Measurements from ENCODE around the gene ITGB6.
"Not testable (repeated sequence)": the region's sequence is repeated elsewhere in the genome, so short reads cannot be mapped to it uniquely, and the experiment has no call there.

The ITGB6 gene

DNA sequence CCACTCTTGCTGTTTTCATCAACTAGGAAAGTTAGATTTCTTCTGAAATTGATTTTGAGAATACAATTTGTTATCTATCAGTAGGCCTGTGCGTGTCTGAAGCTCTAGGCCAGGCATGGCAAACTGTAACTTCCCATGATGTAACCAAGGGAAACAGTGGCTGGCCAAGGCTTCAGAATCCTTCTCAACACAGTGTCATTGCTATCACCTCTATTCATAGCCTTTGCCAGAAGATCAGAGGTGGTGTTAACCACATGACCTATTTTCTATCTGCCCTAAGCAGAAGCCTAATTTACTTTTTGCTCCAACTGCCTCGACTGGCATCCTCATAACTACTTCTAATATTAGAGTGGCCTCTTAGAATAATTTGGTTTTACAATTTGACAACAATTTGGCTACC, 2.5 kb downstream of the ITGB6 start:
- no peak for TF ChIP-seq POLR2AphosphoS5 (IDR thresholded peaks at IDR 0.05; ENCODE audit: low read depth)
- no peak for TF ChIP-seq REST (IDR thresholded peaks at IDR 0.05; ENCODE audit: insufficient replicate concordance, low read depth)
- DNase-seq (ENCODE audit: low read depth in 1 of 2, low spot score in 1 of 2): no peak
- Histone ChIP-seq H3K27ac (replicated peaks) (no peak overlapping the region), H3K27me3 (ENCODE audit: insufficient read depth, poor library complexity, severe bottlenecking) (no peaks in the 10 kb centered on the region), H3K4me3 (replicated peaks; ENCODE audit: insufficient read depth, low read length) (no peak overlapping the region)

GRCh38 chr2:160194946-160195345, 5.1 kb downstream of the ITGB6 start:
- H3K4me3 ChIP-seq (replicated peaks; ENCODE audit: insufficient read depth, low read length): no peak overlapping the region
- no peak for DNase-seq (ENCODE audit: low read depth in 1 of 2, low spot score in 1 of 2)
- TF ChIP-seq CTCF (IDR thresholded peaks at IDR 0.05; ENCODE audit: insufficient read depth, low read length): no peak
- no peak for TF ChIP-seq GABPA (IDR thresholded peaks at IDR 0.05; ENCODE audit: low read depth)
- no peak for TF ChIP-seq REST (IDR thresholded peaks at IDR 0.05; ENCODE audit: insufficient replicate concordance, low read depth)
- TF ChIP-seq POLR2AphosphoS5 (IDR thresholded peaks at IDR 0.05; ENCODE audit: low read depth): no peak
- TF ChIP-seq SPI1 (IDR thresholded peaks at IDR 0.05; ENCODE audit: borderline replicate concordance, low read depth): no peak
- no peaks in the 10 kb centered on the region for H3K27me3 ChIP-seq (ENCODE audit: insufficient read depth, poor library complexity, severe bottlenecking)
- no peak overlapping the region for H3K27ac ChIP-seq (replicated peaks)

GRCh38 chr2:160194351-160194750, 5.7 kb downstream of the ITGB6 start:
- no peak for DNase-seq (ENCODE audit: low read depth in 1 of 2, low spot score in 1 of 2)
- H3K4me3 ChIP-seq (replicated peaks; ENCODE audit: insufficient read depth, low read length): no peak overlapping the region
- no peaks in the 10 kb centered on the region for H3K27me3 ChIP-seq (ENCODE audit: insufficient read depth, poor library complexity, severe bottlenecking)
- no peak for TF ChIP-seq REST (IDR thresholded peaks at IDR 0.05; ENCODE audit: insufficient replicate concordance, low read depth)
- no peak for TF ChIP-seq CTCF (IDR thresholded peaks at IDR 0.05; ENCODE audit: insufficient read depth, low read length)
- TF ChIP-seq POLR2AphosphoS5 (IDR thresholded peaks at IDR 0.05; ENCODE audit: low read depth): no peak
- no peak for TF ChIP-seq SPI1 (IDR thresholded peaks at IDR 0.05; ENCODE audit: borderline replicate concordance, low read depth)
- no peak for TF ChIP-seq GABPA (IDR thresholded peaks at IDR 0.05; ENCODE audit: low read depth)
- H3K27ac ChIP-seq (replicated peaks): no peak overlapping the region

DNA sequence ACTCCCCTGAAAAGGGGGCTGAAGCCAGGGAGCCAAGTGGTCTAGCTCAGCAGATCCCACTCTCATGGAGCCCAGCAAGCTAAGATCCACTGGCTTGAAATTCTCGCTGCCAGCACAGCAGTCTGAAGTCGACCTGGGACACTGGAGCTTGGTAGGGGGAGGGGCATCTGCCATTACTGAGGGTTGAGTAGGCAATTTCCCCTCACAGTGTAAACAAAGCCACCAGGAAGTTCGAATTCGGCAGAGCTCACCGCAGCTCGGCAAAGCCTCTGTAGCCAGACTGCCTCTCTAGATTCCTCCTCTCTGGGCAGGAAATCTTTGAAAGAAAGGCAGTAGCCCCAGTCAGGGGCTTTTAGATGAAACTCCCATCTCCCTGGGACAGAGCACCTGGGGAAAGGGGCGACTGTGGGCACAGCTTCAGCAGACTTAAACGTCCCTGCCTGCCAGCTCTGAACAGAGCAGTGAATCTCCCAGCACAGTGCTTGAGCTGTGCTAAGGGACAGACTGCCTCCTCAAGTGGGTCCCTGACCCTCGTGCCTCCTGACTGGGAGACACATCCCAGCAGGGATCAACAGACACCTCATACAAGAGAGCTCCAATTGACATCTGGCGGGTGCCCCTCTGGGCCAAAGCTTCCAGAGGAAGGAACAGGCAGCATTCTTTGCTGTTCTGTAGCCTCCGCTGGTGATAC, 18.8 kb downstream of the ITGB6 start:
- H3K27ac ChIP-seq (replicated peaks); DNase-seq (ENCODE audit: low read depth in 1 of 2, low spot score in 1 of 2); H3K4me3 ChIP-seq (replicated peaks; ENCODE audit: insufficient read depth, low read length); H3K27me3 ChIP-seq (ENCODE audit: insufficient read depth, poor library complexity, severe bottlenecking): not testable (repeated sequence)

- not testable (repeated sequence) for H3K27me3 ChIP-seq (ENCODE audit: insufficient read depth, poor library complexity, severe bottlenecking); DNase-seq (ENCODE audit: low read depth in 1 of 2, low spot score in 1 of 2); H3K4me3 ChIP-seq (replicated peaks; ENCODE audit: insufficient read depth, low read length); H3K27ac ChIP-seq (replicated peaks)
Observed at GRCh38 chr2:160180690-160181089, 19.4 kb downstream of the ITGB6 start.
